Activated naive CD4-positive, alpha-beta T cell treated with anti-CD3 and anti-CD28 coated beads, Interleukin-2, amount 10 ng/mL, durations not matched to agents 7 days and 5 days (primary cell): Measurements from ENCODE around the gene ABCC1.
"Not testable (repeated sequence)": the region's sequence is repeated elsewhere in the genome, so short reads cannot be mapped to it uniquely, and the experiment has no call there.

ENCODE experiments used
- CTCF ChIA-PET: fragments of 350-600 bp; sonication (Branson Sonifier 250); formaldehyde crosslinking; loops from one replicate; lab custom pipeline; 2021; ENCODE audit warnings: antibody characterized with exemption; lab: Charles Lee
- DNase-seq: peaks from one replicate; pipeline ENCODE4 v3.0.0-alpha.2; 2020
- H3K27ac Mint-ChIP-seq: one replicate; pipeline ENCODE4 v1.8.0; 2021; ENCODE audit warnings: mild to moderate bottlenecking, moderate library complexity, mixed read lengths
- H3K27me3 Mint-ChIP-seq: one replicate; pipeline ENCODE4 v1.8.0; 2021; ENCODE audit warnings: mild to moderate bottlenecking, mixed read lengths
- H3K36me3 Mint-ChIP-seq: one replicate; pipeline ENCODE4 v1.8.0; 2021; ENCODE audit warnings: mixed read lengths
- H3K4me1 Mint-ChIP-seq: one replicate; pipeline ENCODE4 v1.8.0; 2021; ENCODE audit warnings: mixed read lengths
- H3K4me3 Mint-ChIP-seq: one replicate; pipeline ENCODE4 v1.8.0; 2021; ENCODE audit warnings: mild to moderate bottlenecking, moderate library complexity, mixed read lengths
- H3K9me3 Mint-ChIP-seq: one replicate; pipeline ENCODE4 v1.8.0; 2021; ENCODE audit warnings: mixed read lengths

The ABCC1 gene

GRCh38 chr16:16161319-16161718, 211.9 kb downstream of the ABCC1 start:
- Mint-ChIP-seq H3K36me3 (no peaks in the 10 kb centered on the region), H3K4me1 (no peaks in the 10 kb centered on the region), H3K27ac (no peak overlapping the region), H3K9me3 (peaks cover 15% of the 10 kb centered on the region), H3K27me3 (peaks cover 12% of the 10 kb centered on the region), H3K4me3 (no peak overlapping the region)
- CTCF ChIA-PET, result no interaction called here
- DNase-seq, result no peak

- H3K36me3 Mint-ChIP-seq, H3K4me1 Mint-ChIP-seq, H3K27ac Mint-ChIP-seq, DNase-seq, CTCF ChIA-PET, H3K4me3 Mint-ChIP-seq: not testable (repeated sequence)
- peaks cover 15% of the 10 kb centered on the region for H3K9me3 Mint-ChIP-seq
- H3K27me3 Mint-ChIP-seq, result peaks cover 12% of the 10 kb centered on the region
Measured at GRCh38 chr16:16161840-16162239, 212.4 kb downstream of the ABCC1 start.

GRCh38 chr16:16162591-16162990, 213.2 kb downstream of the ABCC1 start:
- no peak overlapping the region for H3K27ac Mint-ChIP-seq
- no peaks in the 10 kb centered on the region for H3K4me1 Mint-ChIP-seq
- CTCF ChIA-PET, result interaction anchor here (1.0 kb wide), 1 partner anchor 341 kb away, joined by 3 read pairs; no protein-coding TSS in a partner anchor
- no peak for DNase-seq
- H3K27me3 Mint-ChIP-seq, result peaks cover 7% of the 10 kb centered on the region
- H3K4me3 Mint-ChIP-seq, result no peak overlapping the region
- H3K9me3 Mint-ChIP-seq, result peaks cover 15% of the 10 kb centered on the region
- no peaks in the 10 kb centered on the region for H3K36me3 Mint-ChIP-seq

GRCh38 chr16:16163109-16163508, 213.7 kb downstream of the ABCC1 start:
- no peak overlapping the region for H3K27ac Mint-ChIP-seq
- H3K27me3 Mint-ChIP-seq, result peaks cover 7% of the 10 kb centered on the region
- CTCF ChIA-PET, result interaction anchor here (1.0 kb wide), 1 partner anchor 342 kb away, joined by 3 read pairs; no protein-coding TSS in a partner anchor
- no peak for DNase-seq
- no peak overlapping the region for H3K4me3 Mint-ChIP-seq
- peaks cover 14% of the 10 kb centered on the region for H3K9me3 Mint-ChIP-seq
- no peaks in the 10 kb centered on the region for H3K36me3 Mint-ChIP-seq
- no peaks in the 10 kb centered on the region for H3K4me1 Mint-ChIP-seq

- Mint-ChIP-seq H3K9me3 (peaks cover 9% of the 10 kb centered on the region), H3K27me3 (peaks cover 7% of the 10 kb centered on the region), H3K4me1 (no peaks in the 10 kb centered on the region), H3K36me3 (no peaks in the 10 kb centered on the region), H3K27ac (no peak overlapping the region), H3K4me3 (no peak overlapping the region)
- no peak for DNase-seq
- CTCF ChIA-PET, result no interaction called here
Measured at GRCh38 chr16:16163571-16163970, 214.2 kb downstream of the ABCC1 start.

GRCh38 chr16:16164243-16164642, 214.8 kb downstream of the ABCC1 start:
- Mint-ChIP-seq H3K4me3 (no peak overlapping the region), H3K27me3 (peaks cover 7% of the 10 kb centered on the region), H3K4me1 (no peaks in the 10 kb centered on the region), H3K36me3 (no peaks in the 10 kb centered on the region), H3K27ac (no peak overlapping the region), H3K9me3 (peaks cover 3% of the 10 kb centered on the region)
- no peak for DNase-seq
- CTCF ChIA-PET, result interaction anchor here (0.5 kb wide), 1 partner anchor 32 kb away, joined by 3 read pairs; no protein-coding TSS in a partner anchor

- H3K27ac Mint-ChIP-seq, result no peak overlapping the region
- H3K27me3 Mint-ChIP-seq, result peaks cover 7% of the 10 kb centered on the region
- no peaks in the 10 kb centered on the region for H3K4me1 Mint-ChIP-seq
- no peak overlapping the region for H3K4me3 Mint-ChIP-seq
- CTCF ChIA-PET, result no interaction called here
- no peaks in the 10 kb centered on the region for H3K9me3 Mint-ChIP-seq
- H3K36me3 Mint-ChIP-seq, result no peaks in the 10 kb centered on the region
- DNase-seq, result no peak
Measured at GRCh38 chr16:16166085-16166484, 216.7 kb downstream of the ABCC1 start.

- CTCF ChIA-PET, result no interaction called here
- no peaks in the 10 kb centered on the region for H3K4me1 Mint-ChIP-seq
- no peaks in the 10 kb centered on the region for H3K36me3 Mint-ChIP-seq
- no peaks in the 10 kb centered on the region for H3K9me3 Mint-ChIP-seq
- peaks cover 7% of the 10 kb centered on the region for H3K27me3 Mint-ChIP-seq
- H3K4me3 Mint-ChIP-seq, result no peak overlapping the region
- no peak for DNase-seq
- H3K27ac Mint-ChIP-seq, result no peak overlapping the region
Measured at GRCh38 chr16:16166949-16167348, 217.5 kb downstream of the ABCC1 start.

GRCh38 chr16:16167927-16168326, 218.5 kb downstream of the ABCC1 start:
- no peaks in the 10 kb centered on the region for H3K9me3 Mint-ChIP-seq
- no peak for DNase-seq
- CTCF ChIA-PET, result no interaction called here
- peaks cover 2% of the 10 kb centered on the region for H3K27me3 Mint-ChIP-seq
- H3K4me3 Mint-ChIP-seq, result no peak overlapping the region
- no peaks in the 10 kb centered on the region for H3K4me1 Mint-ChIP-seq
- H3K36me3 Mint-ChIP-seq, result no peaks in the 10 kb centered on the region
- H3K27ac Mint-ChIP-seq, result no peak overlapping the region

GRCh38 chr16:16168431-16168830, 219.0 kb downstream of the ABCC1 start:
- no peaks in the 10 kb centered on the region for H3K36me3 Mint-ChIP-seq
- CTCF ChIA-PET, result no interaction called here
- no peak overlapping the region for H3K4me3 Mint-ChIP-seq

GRCh38 chr16:16169615-16170014, 220.2 kb downstream of the ABCC1 start:
- CTCF ChIA-PET, result interaction anchor here (2.6 kb wide), 1 partner anchor 17 kb away, joined by 7 read pairs; no protein-coding TSS in a partner anchor
- Mint-ChIP-seq H3K4me1 (no peaks in the 10 kb centered on the region), H3K9me3 (no peaks in the 10 kb centered on the region), H3K27me3 (no peaks in the 10 kb centered on the region), H3K4me3 (no peak overlapping the region), H3K36me3 (no peaks in the 10 kb centered on the region), H3K27ac (no peak overlapping the region)
- no peak for DNase-seq

More at GRCh38 chr16:16168431-16168830, 219.0 kb downstream of the ABCC1 start:
- Mint-ChIP-seq H3K27ac (no peak overlapping the region), H3K9me3 (no peaks in the 10 kb centered on the region), H3K4me1 (no peaks in the 10 kb centered on the region), H3K27me3 (no peaks in the 10 kb centered on the region)
- no peak for DNase-seq

- no peaks in the 10 kb centered on the region for H3K4me1 Mint-ChIP-seq
- CTCF ChIA-PET, result interaction anchor here (0.7 to 2.6 kb wide), 2 partner anchors 15 to 29 kb away, joined by 3 to 7 read pairs; no protein-coding TSS in a partner anchor
- DNase-seq, result no peak
- H3K4me3 Mint-ChIP-seq, result no peak overlapping the region
- no peaks in the 10 kb centered on the region for H3K27me3 Mint-ChIP-seq
- no peaks in the 10 kb centered on the region for H3K36me3 Mint-ChIP-seq
- no peaks in the 10 kb centered on the region for H3K9me3 Mint-ChIP-seq
- H3K27ac Mint-ChIP-seq, result no peak overlapping the region
Measured at GRCh38 chr16:16171332-16171919, 222.0 kb downstream of the ABCC1 start.

GRCh38 chr16:16172991-16173390, 223.6 kb downstream of the ABCC1 start:
- DNase-seq, result no peak
- Mint-ChIP-seq H3K27me3 (no peaks in the 10 kb centered on the region), H3K9me3 (no peaks in the 10 kb centered on the region), H3K36me3 (no peaks in the 10 kb centered on the region), H3K27ac (no peak overlapping the region), H3K4me3 (no peak overlapping the region), H3K4me1 (no peaks in the 10 kb centered on the region)
- CTCF ChIA-PET, result interaction anchor here (1.2 kb wide), 1 partner anchor 13 kb away, joined by 3 read pairs; no protein-coding TSS in a partner anchor

GRCh38 chr16:16175296-16175695, 225.9 kb downstream of the ABCC1 start:
- H3K27ac Mint-ChIP-seq, result no peak overlapping the region
- no peaks in the 10 kb centered on the region for H3K27me3 Mint-ChIP-seq
- H3K4me3 Mint-ChIP-seq, result no peak overlapping the region
- no peak for DNase-seq
- CTCF ChIA-PET, result interaction anchor here (0.9 to 1.5 kb wide), 2 partner anchors 10 to 12 kb away, joined by 3 to 5 read pairs; no protein-coding TSS in a partner anchor
- H3K9me3 Mint-ChIP-seq, result no peaks in the 10 kb centered on the region
- no peaks in the 10 kb centered on the region for H3K36me3 Mint-ChIP-seq
- no peaks in the 10 kb centered on the region for H3K4me1 Mint-ChIP-seq

- Mint-ChIP-seq H3K27ac (no peak overlapping the region), H3K36me3 (no peaks in the 10 kb centered on the region), H3K4me1 (no peaks in the 10 kb centered on the region), H3K9me3 (no peaks in the 10 kb centered on the region), H3K27me3 (no peaks in the 10 kb centered on the region), H3K4me3 (no peak overlapping the region)
- DNase-seq, result no peak
- CTCF ChIA-PET, result no interaction called here
Measured at GRCh38 chr16:16176328-16176727, 226.9 kb downstream of the ABCC1 start.
